GM12872 (cell line): Measurements from ENCODE around the gene HACD3.
A peak's percentile ranks its signal among the peaks of the same experiment; 100 is the strongest.

ENCODE experiments used
- TF ChIP-seq, protein P1 (sequence below): IDR thresholded peaks from 3 replicates; pipeline ENCODE4 v1.5.1; 2011; ENCODE audit warnings: low read depth, mild to moderate bottlenecking, low read length, moderate library complexity; ENCODE audit not compliant: insufficient read depth

The HACD3 gene

DNA sequence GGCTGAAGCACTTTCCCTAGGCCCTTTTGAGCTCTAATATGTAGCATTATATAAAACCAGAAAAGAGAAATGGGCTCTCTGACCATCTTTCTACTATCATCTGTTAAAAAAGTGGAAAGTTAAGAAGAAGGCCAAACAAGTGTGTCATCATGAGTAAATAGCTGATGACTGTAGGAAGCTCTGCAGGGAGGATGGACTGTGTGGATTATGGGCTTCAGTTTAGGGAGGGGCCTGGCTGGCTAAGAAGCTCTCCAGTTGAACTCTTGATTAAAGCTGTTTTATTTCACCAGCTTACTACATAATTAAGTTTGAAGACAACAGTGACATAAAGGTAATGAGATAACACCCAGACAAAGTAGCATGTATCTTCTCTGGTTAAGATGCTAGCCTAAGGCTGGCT, 50.0 kb downstream of the HACD3 start:
- TF ChIP-seq, protein P1, sequence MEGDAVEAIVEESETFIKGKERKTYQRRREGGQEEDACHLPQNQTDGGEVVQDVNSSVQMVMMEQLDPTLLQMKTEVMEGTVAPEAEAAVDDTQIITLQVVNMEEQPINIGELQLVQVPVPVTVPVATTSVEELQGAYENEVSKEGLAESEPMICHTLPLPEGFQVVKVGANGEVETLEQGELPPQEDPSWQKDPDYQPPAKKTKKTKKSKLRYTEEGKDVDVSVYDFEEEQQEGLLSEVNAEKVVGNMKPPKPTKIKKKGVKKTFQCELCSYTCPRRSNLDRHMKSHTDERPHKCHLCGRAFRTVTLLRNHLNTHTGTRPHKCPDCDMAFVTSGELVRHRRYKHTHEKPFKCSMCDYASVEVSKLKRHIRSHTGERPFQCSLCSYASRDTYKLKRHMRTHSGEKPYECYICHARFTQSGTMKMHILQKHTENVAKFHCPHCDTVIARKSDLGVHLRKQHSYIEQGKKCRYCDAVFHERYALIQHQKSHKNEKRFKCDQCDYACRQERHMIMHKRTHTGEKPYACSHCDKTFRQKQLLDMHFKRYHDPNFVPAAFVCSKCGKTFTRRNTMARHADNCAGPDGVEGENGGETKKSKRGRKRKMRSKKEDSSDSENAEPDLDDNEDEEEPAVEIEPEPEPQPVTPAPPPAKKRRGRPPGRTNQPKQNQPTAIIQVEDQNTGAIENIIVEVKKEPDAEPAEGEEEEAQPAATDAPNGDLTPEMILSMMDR, result no peak

- TF ChIP-seq, protein P1, result no peak
Measured at GRCh38 chr15:65583701-65584100, 53.4 kb downstream of the HACD3 start.

GRCh38 chr15:65584241-65584640, 54.0 kb downstream of the HACD3 start:
- TF ChIP-seq, protein P1, result no peak

GRCh38 chr15:65587094-65587493, 56.8 kb downstream of the HACD3 start:
- TF ChIP-seq, protein P1, result no peak

DNA sequence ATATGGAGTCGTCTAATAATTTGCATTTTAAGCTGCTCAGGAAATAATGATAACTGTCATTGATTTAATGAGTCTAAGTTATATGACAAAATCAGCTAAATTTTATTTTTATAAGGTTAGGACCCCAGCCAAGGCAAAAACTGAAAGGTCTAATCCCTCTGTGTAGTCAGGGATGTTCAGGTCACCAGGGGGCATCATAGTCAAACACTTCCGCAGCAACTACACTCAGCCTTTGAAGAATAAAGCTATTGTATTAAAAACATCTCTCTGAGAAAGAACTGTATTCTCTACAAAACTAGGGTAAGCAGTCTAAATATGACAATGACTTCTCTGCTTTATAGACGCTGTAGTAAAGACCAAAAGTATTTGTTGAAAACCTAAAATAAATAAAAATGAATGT, 65.7 kb downstream of the HACD3 start:
- TF ChIP-seq, protein P1, result peak; percentile 29; the same call in 2 of the 3 replicates

DNA sequence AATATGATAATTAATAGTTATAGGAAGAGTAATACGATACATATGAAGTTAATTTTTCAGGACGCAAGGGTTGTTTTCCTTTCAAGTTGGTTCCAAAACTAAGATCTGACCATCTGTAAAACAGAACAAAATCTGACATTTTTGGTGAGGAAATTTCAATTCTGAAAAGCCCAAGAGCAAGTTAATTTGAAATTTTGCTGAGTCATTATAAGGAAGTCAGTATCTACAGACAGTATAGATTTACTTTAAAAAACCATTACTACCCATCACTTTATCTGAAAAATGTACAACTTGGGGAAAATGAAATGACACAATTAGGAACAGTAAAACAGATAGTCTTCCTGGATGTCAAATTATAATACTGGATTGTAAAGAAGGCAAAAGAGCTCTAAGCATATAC, 68.2 kb downstream of the HACD3 start:
- TF ChIP-seq, protein P1, result no peak

DNA sequence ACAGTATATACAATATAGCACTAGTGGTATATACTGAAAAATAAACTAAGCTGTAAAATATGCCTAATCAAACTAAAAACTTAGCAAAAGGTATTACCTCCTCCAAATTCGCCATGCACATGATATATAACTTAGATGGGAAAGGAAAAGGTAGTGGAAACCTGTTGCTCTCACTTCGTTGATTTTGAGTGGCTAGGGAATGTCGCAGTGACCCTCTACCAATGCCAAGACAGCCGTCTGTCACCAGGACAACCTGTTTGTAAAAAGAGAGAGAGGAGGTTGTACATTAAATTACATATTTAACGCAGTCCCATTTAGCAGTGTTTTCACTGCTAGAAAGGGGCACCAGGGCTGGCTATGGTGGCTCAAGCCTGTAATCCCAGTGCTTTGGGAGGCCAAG, 69.4 kb downstream of the HACD3 start:
- TF ChIP-seq, protein P1, result no peak

DNA sequence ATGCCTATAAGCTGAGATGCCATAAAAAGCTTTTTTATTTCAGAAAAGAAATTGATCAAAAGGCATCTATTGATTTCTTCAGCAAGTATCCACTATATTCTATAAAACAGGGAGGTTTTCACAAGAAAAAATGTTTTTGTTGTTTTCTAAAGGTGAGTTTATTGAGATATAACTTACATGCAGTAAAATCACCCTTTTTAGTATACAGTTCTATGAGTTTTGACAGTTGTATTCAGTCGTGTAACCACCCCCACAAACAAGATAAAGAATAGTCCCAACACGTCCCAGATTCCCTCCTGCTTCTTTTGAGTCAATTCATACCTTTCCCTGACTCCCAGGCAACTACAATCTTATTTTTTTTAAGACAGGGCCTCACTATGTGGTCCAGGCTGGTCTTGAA, 72.9 kb downstream of the HACD3 start:
- TF ChIP-seq, protein P1, result no peak
